H9 (cell line): ENCODE data around the gene NRCAM. TPM values are rescaled to one million over a fixed set of nuclear protein-coding genes. Genes with fewer than 3 reads are reported as not detected.

Experiments used
- DNase-seq: peaks from one replicate; pipeline ENCODE4 v3.0.0-alpha.2; 2017
- H2AFZ ChIP-seq: one replicate; pipeline ENCODE4 v1.6.1; 2013; ENCODE audit warnings: mild to moderate bottlenecking, low read length, control low read depth, moderate library complexity
- H2AK5ac ChIP-seq: 2 replicates; pipeline ENCODE4 v1.6.1; 2013; ENCODE audit warnings: low read length, control low read depth, mixed read lengths; ENCODE audit not compliant: insufficient read length
- H2BK120ac ChIP-seq: one replicate; pipeline ENCODE4 v1.6.1; 2013; ENCODE audit warnings: low read depth, mild to moderate bottlenecking, low read length, control low read depth, inconsistent platforms; ENCODE audit not compliant: poor library complexity, severe bottlenecking
- H2BK12ac ChIP-seq: 2 replicates; pipeline ENCODE4 v1.6.1; 2013; ENCODE audit warnings: low read length, control low read depth, mixed read lengths, low read depth; ENCODE audit not compliant: insufficient read length
- H2BK15ac ChIP-seq: 2 replicates; pipeline ENCODE4 v1.6.1; 2013; ENCODE audit warnings: low read depth, low read length, control low read depth
- H2BK20ac ChIP-seq: one replicate; pipeline ENCODE4 v1.6.1; 2013; ENCODE audit warnings: low read depth, mild to moderate bottlenecking, low read length, control low read depth, inconsistent platforms; ENCODE audit not compliant: poor library complexity, severe bottlenecking
- H2BK5ac ChIP-seq: 2 replicates; pipeline ENCODE4 v1.6.1; 2013; ENCODE audit warnings: low read length, control low read depth, mixed read lengths; ENCODE audit not compliant: insufficient read length
- H3K14ac ChIP-seq: 2 replicates; pipeline ENCODE4 v1.6.1; 2013; ENCODE audit warnings: low read length, control low read depth; ENCODE audit not compliant: insufficient read depth
- H3K18ac ChIP-seq: 2 replicates; pipeline ENCODE4 v1.6.1; 2013; ENCODE audit warnings: low read depth, mild to moderate bottlenecking, mixed read lengths, low read length, control low read depth; ENCODE audit not compliant: insufficient read length
- H3K23ac ChIP-seq: 2 replicates; pipeline ENCODE4 v1.6.1; 2013; ENCODE audit warnings: low read length, control low read depth, mixed read lengths, low read depth; ENCODE audit not compliant: insufficient read length
- H3K23me2 ChIP-seq: 2 replicates; pipeline ENCODE4 v1.6.1; 2013; ENCODE audit warnings: low read depth, mild to moderate bottlenecking, mixed read lengths, low read length, control low read depth; ENCODE audit not compliant: insufficient read length, poor library complexity, severe bottlenecking
- H3K27ac ChIP-seq: 2 replicates; pipeline ENCODE4 v1.5.1; 2013; ENCODE audit warnings: low read length, control low read depth, mixed read lengths, low read depth; ENCODE audit not compliant: insufficient read length
- H3K27me3 ChIP-seq: 2 replicates; pipeline ENCODE4 v1.6.1; 2013; ENCODE audit warnings: low read length, control low read depth, inconsistent platforms; ENCODE audit not compliant: insufficient read depth
- H3K4ac ChIP-seq: 2 replicates; pipeline ENCODE4 v1.6.1; 2013; ENCODE audit warnings: low read depth, mild to moderate bottlenecking, control low read depth, inconsistent platforms, low read length, moderate library complexity
- H3K4me1 ChIP-seq: 2 replicates; pipeline ENCODE4 v1.6.1; 2013; ENCODE audit warnings: low read length, control low read depth, inconsistent platforms; ENCODE audit not compliant: insufficient read depth
- H3K4me2 ChIP-seq: 2 replicates; pipeline ENCODE4 v1.6.1; 2013; ENCODE audit warnings: low read length, control low read depth, mixed read lengths; ENCODE audit not compliant: insufficient read length, insufficient read depth
- H3K56ac ChIP-seq: 2 replicates; pipeline ENCODE4 v1.6.1; 2013; ENCODE audit warnings: low read depth, mild to moderate bottlenecking, mixed read lengths, low read length, control low read depth; ENCODE audit not compliant: insufficient read length
- H3K79me1 ChIP-seq: 2 replicates; pipeline ENCODE4 v1.6.1; 2013; ENCODE audit warnings: low read depth, mild to moderate bottlenecking, moderate library complexity, low read length, control low read depth, inconsistent platforms; ENCODE audit not compliant: insufficient read depth, poor library complexity, severe bottlenecking
- H3K79me2 ChIP-seq: 2 replicates; pipeline ENCODE4 v1.6.1; 2013; ENCODE audit warnings: low read length, control low read depth, inconsistent platforms; ENCODE audit not compliant: insufficient read depth
- H3K9ac ChIP-seq: 2 replicates; pipeline ENCODE4 v1.6.1; 2013; ENCODE audit warnings: low read length, control low read depth, mixed read lengths; ENCODE audit not compliant: insufficient read length; ENCODE audit errors: extremely low read depth
- H3K9me3 ChIP-seq: one replicate; pipeline ENCODE4 v1.6.1; 2013; ENCODE audit warnings: low read depth, low read length, inconsistent platforms; ENCODE audit not compliant: control insufficient read depth
- H3T11ph ChIP-seq: one replicate; pipeline ENCODE4 v1.6.1; 2013; ENCODE audit warnings: mild to moderate bottlenecking, low read length, control low read depth, inconsistent platforms
- H4K20me1 ChIP-seq: one replicate; pipeline ENCODE4 v1.6.1; 2013; ENCODE audit not compliant: control insufficient read depth, insufficient read length, insufficient read depth
- H4K5ac ChIP-seq: 2 replicates; pipeline ENCODE4 v1.6.1; 2013; ENCODE audit warnings: low read depth, mild to moderate bottlenecking, mixed read lengths, low read length, control low read depth; ENCODE audit not compliant: insufficient read length
- H4K8ac ChIP-seq: replicated peaks from 2 replicates; pipeline ENCODE4 v1.6.1; 2013; ENCODE audit warnings: low read length, control low read depth, mixed read lengths, low read depth; ENCODE audit not compliant: insufficient read length
- H4K91ac ChIP-seq: 2 replicates; pipeline ENCODE4 v1.6.1; 2013; ENCODE audit warnings: low read depth, mild to moderate bottlenecking, moderate library complexity, mixed read lengths, low read length, control low read depth; ENCODE audit not compliant: insufficient read length
- H3K27ac Mint-ChIP-seq, 3 experiments: 2 replicates in 2 of 3; 3 replicates in 1 of 3; pipeline ENCODE4 v1.8.0; 2020 to 2021; ENCODE audit warnings: mixed read lengths in 3 of 3, mild to moderate bottlenecking in 1 of 3, moderate library complexity in 1 of 3
- H3K27me3 Mint-ChIP-seq: 2 replicates; pipeline ENCODE4 v1.8.0; 2021; ENCODE audit warnings: low read depth, mild to moderate bottlenecking, moderate library complexity, mixed read lengths
- H3K36me3 Mint-ChIP-seq, 3 experiments: 2 replicates in 2 of 3; 3 replicates in 1 of 3; pipeline ENCODE4 v1.8.0; 2020 to 2021; ENCODE audit warnings: low read depth in 3 of 3, mixed read lengths in 3 of 3; ENCODE audit not compliant: insufficient read depth in 1 of 3
- H3K4me1 Mint-ChIP-seq, 2 experiments: 2 replicates each; pipeline ENCODE4 v1.8.0; 2020; ENCODE audit warnings: mixed read lengths in 2 of 2
- H3K4me3 Mint-ChIP-seq, 2 experiments: 2 replicates in 1 of 2; 3 replicates in 1 of 2; pipeline ENCODE4 v1.8.0; 2020 to 2021; ENCODE audit warnings: mild to moderate bottlenecking in 2 of 2, mixed read lengths in 2 of 2, moderate library complexity in 1 of 2
- H3K9me3 Mint-ChIP-seq, 2 experiments: 2 replicates in 1 of 2; 3 replicates in 1 of 2; pipeline ENCODE4 v1.8.0; 2020; ENCODE audit warnings: mild to moderate bottlenecking in 2 of 2, mixed read lengths in 2 of 2, moderate library complexity in 1 of 2
- WGBS: extraction: QIAGEN DNeasy Blood & Tissue Kit; methylation state at CpG from one replicate; pipeline ENCODE4 v1.1.7; 2013; ENCODE audit warnings: missing lambda C conversion rate, low lambda C conversion rate, mixed read lengths; ENCODE audit not compliant: insufficient read length; ENCODE audit errors: extremely low coverage; 5-methylcytosine and 5-hydroxymethylcytosine counted together
- total RNA-seq: library from RNA; stranded (reverse); gene quantifications from 2 replicates; pipeline ENCODE4 v1.2.1, GENCODE V29; 2021
- TF ChIP-seq, protein P1 (sequence below): fragments of 200-600 bp; sonication (generic); conservative IDR thresholded peaks from 3 replicates; pipeline ENCODE4 v1.8.0; 2021; ENCODE audit warnings: antibody characterized with exemption, mild to moderate bottlenecking

NRCAM gene
- total RNA-seq, 1 experiment from 2014 or later: 2.3 TPM

DNA sequence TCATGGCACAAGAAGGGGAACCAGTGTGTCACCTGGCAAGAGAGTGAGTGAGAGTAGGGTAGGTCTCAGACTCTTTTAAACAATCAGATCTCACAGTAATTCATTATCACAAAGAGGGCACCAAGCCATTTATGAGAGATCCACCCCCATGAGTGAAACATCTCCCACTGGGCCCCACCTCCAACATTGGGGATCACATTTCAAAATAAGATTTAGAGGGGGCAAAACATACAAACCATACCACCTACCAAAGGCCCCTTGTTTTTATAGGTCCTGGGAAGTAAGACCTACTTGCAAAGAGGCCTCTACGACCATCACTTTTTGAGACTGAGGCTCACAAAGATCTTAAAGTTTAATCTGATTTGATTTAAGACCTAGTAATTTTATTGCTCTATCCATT, 134.9 kb downstream of the NRCAM start:
- H2BK20ac ChIP-seq: no peak overlapping the region
- H3K9ac ChIP-seq: no peak overlapping the region
- H2AK5ac ChIP-seq: no peak overlapping the region
- H4K8ac ChIP-seq: no peak overlapping the region
- 0 out of 7 replicates have a peak overlapping the region, but pooled peaks of 1 of the 3 experiments have one; percentile 68 for H3K27ac Mint-ChIP-seq
- no peak for DNase-seq
- no peaks in the 10 kb centered on the region for H3K79me2 ChIP-seq
- no peak overlapping the region for H3K4me2 ChIP-seq
- no peak overlapping the region for H4K5ac ChIP-seq
- H3K79me1 ChIP-seq: no peaks in the 10 kb centered on the region
- no peak overlapping the region for H3K4me3 Mint-ChIP-seq
- H3K36me3 Mint-ChIP-seq: no peaks in the 10 kb centered on the region
- H3K18ac ChIP-seq: no peak overlapping the region
- H3K27me3 Mint-ChIP-seq: peaks cover 2% of the 10 kb centered on the region
- H4K91ac ChIP-seq: no peak overlapping the region
- no peak overlapping the region for H3T11ph ChIP-seq
- H2BK120ac ChIP-seq: no peak overlapping the region
- H3K9me3 Mint-ChIP-seq: no peaks in the 10 kb centered on the region
- H3K56ac ChIP-seq: no peak overlapping the region
- H3K9me3 ChIP-seq: no peaks in the 10 kb centered on the region
- H3K23me2 ChIP-seq: no peaks in the 10 kb centered on the region
- H3K4me1 ChIP-seq: no peaks in the 10 kb centered on the region; the same call in 1 of the 2 replicates
- H2BK5ac ChIP-seq: no peak overlapping the region
- H3K14ac ChIP-seq: no peak overlapping the region
- peaks cover 22 to 29% of the 10 kb centered on the region in 2 experiments for H3K4me1 Mint-ChIP-seq
- H4K20me1 ChIP-seq: no peaks in the 10 kb centered on the region
- no peak overlapping the region for H3K4ac ChIP-seq
- no peak overlapping the region for H3K27ac ChIP-seq
- H3K27me3 ChIP-seq: no peaks in the 10 kb centered on the region
- H2BK12ac ChIP-seq: no peak overlapping the region
- TF ChIP-seq, protein P1, sequence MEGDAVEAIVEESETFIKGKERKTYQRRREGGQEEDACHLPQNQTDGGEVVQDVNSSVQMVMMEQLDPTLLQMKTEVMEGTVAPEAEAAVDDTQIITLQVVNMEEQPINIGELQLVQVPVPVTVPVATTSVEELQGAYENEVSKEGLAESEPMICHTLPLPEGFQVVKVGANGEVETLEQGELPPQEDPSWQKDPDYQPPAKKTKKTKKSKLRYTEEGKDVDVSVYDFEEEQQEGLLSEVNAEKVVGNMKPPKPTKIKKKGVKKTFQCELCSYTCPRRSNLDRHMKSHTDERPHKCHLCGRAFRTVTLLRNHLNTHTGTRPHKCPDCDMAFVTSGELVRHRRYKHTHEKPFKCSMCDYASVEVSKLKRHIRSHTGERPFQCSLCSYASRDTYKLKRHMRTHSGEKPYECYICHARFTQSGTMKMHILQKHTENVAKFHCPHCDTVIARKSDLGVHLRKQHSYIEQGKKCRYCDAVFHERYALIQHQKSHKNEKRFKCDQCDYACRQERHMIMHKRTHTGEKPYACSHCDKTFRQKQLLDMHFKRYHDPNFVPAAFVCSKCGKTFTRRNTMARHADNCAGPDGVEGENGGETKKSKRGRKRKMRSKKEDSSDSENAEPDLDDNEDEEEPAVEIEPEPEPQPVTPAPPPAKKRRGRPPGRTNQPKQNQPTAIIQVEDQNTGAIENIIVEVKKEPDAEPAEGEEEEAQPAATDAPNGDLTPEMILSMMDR: no peak
- no CpG with 5 or more reads among the region's 1 CpG for WGBS
- no peak overlapping the region for H2AFZ ChIP-seq
- no peak overlapping the region for H2BK15ac ChIP-seq
- H3K23ac ChIP-seq: no peak overlapping the region
